Transverse colon (tissue), 4 donors: ENCODE data around the gene TP73. TPM values are rescaled to one million over a fixed set of nuclear protein-coding genes. Genes with fewer than 3 reads are reported as not detected.

Experiments
- DNase-seq: peaks from one replicate; pipeline ENCODE4 v3.0.0-alpha.2; 2019
- H3K27ac ChIP-seq, 4 donors: fragments of 200-600 bp; sonication (generic); 2 replicates each; pipeline ENCODE4 v1.5.1; 2016 to 2018; ENCODE audit warnings: inconsistent platforms in 4 of 4
- H3K27me3 ChIP-seq: fragments of 200-600 bp; sonication (generic); 2 replicates; pipeline ENCODE4 v1.5.1; 2017; ENCODE audit warnings: inconsistent platforms
- H3K36me3 ChIP-seq, 4 donors: fragments of 200-600 bp; sonication (generic); 2 replicates each; pipeline ENCODE4 v1.5.1; 2017 to 2019; ENCODE audit warnings: inconsistent platforms in 4 of 4
- H3K4me1 ChIP-seq, 4 donors: fragments of 200-600 bp; sonication (generic); 2 replicates each; pipeline ENCODE4 v1.5.1; 2017 to 2020; ENCODE audit warnings: inconsistent platforms in 4 of 4
- H3K4me3 ChIP-seq, 4 donors: fragments of 200-600 bp; sonication (generic); 1 replicate in 1 of 4; 2 replicates in 3 of 4; pipeline versions ENCODE4 v1.5.1 to v1.6.1; 2017 to 2019; ENCODE audit warnings: inconsistent platforms in 4 of 4
- H3K9me3 ChIP-seq, 2 donors: fragments of 200-600 bp; sonication (generic); 2 replicates each; pipeline ENCODE4 v1.5.1; 2017 to 2019; ENCODE audit warnings: inconsistent platforms in 2 of 2
- EP300 ChIP-seq: sonication (generic); formaldehyde crosslinking; IDR thresholded peaks from one replicate; pipeline ENCODE4 v1.6.1; 2017; ENCODE audit warnings: antibody characterized with exemption, low read depth
- POLR2A ChIP-seq: fragments of 450-650 bp; IDR thresholded peaks from one replicate; pipeline ENCODE4 v1.6.1; 2016; ENCODE audit warnings: antibody characterized with exemption, mild to moderate bottlenecking, moderate library complexity
- POLR2AphosphoS5 ChIP-seq, 3 donors: sonication (generic); formaldehyde crosslinking; IDR thresholded peaks; one replicate each; pipeline ENCODE4 v1.6.1; 2016; ENCODE audit warnings: antibody characterized with exemption in 3 of 3
- WGBS, 2 donors: methylation state at CpG; one replicate each; pipeline ENCODE4 v1.1.5; 2018; ENCODE audit warnings: low coverage in 1 of 2; 5-methylcytosine and 5-hydroxymethylcytosine counted together
- in situ Hi-C, 4 donors: fragments of 200-750 bp; cut with MboI; loops; one replicate each; pipeline versions ENCODE4 v1.15.0 to v1.15.1; 2017; ENCODE audit warnings: low sequenced_read_pairs in 3 of 4, low pct_ligation_motif_present in 1 of 4, low pct_unique_long_range_greater_than_20kb in 1 of 4
- intact Hi-C: fragments of 100-400 bp; cut with DNase I; formaldehyde crosslinking; loops from one replicate; pipeline ENCODE4 v1.15.1; 2023; ENCODE audit warnings: low total_unique reads
- total RNA-seq, 4 donors: library from RNA; depleted of rRNA; stranded (reverse); fragments of >200 nt; gene quantifications; one replicate each; pipeline ENCODE4 v1.1.0, GENCODE V29; 2016
- TF ChIP-seq, protein P1 (sequence below), 5 experiments: fragments of 200-600 bp in 3 of 5; fragments of 450-650 bp in 2 of 5; sonication (generic) in 3 of 5; IDR thresholded peaks; 1 replicate in 2 of 5; 2 replicates in 3 of 5; pipeline ENCODE4 v1.5.1; 2016 to 2017; ENCODE audit warnings: antibody characterized with exemption in 5 of 5, inconsistent platforms in 3 of 5, mild to moderate bottlenecking in 2 of 5, moderate library complexity in 1 of 5

Gene TP73
- total RNA-seq, 4 donors from 2014 or later = 0.20 to 0.32 TPM; not detected in 2

- peak overlapping the region; percentile 78 to 98 (median 90) for H3K4me3 ChIP-seq
- in situ Hi-C loops (loop anchor here in 1 of 4 donors (10.0 kb wide), 1 partner anchor 141 kb away; no protein-coding TSS in a partner anchor), intact Hi-C loops (loop anchor here (10.0 kb wide), 1 partner anchor 1431 kb away; the partner anchor contains the start of gene FAAP20)
- DNase-seq = peak; percentile 72
- WGBS, 2 donors = 2% methylated on average over 43 of the region's 71 CpGs; no CpG with 5 or more reads in 1 of the 2 donors
- peaks cover 15 to 27% (median 24%) of the 10 kb centered on the region in 4 donors for H3K4me1 ChIP-seq
- H3K9me3 ChIP-seq = no peaks in the 10 kb centered on the region
- H3K27me3 ChIP-seq = no peaks in the 10 kb centered on the region
- H3K36me3 ChIP-seq = peaks cover 0 to 18% (median 8%) of the 10 kb centered on the region in 4 donors
- H3K27ac ChIP-seq = peak overlapping the region; percentile 82 to 94 (median 92)
- no peak for TF ChIP-seq EP300
- TF ChIP-seq, protein P1, sequence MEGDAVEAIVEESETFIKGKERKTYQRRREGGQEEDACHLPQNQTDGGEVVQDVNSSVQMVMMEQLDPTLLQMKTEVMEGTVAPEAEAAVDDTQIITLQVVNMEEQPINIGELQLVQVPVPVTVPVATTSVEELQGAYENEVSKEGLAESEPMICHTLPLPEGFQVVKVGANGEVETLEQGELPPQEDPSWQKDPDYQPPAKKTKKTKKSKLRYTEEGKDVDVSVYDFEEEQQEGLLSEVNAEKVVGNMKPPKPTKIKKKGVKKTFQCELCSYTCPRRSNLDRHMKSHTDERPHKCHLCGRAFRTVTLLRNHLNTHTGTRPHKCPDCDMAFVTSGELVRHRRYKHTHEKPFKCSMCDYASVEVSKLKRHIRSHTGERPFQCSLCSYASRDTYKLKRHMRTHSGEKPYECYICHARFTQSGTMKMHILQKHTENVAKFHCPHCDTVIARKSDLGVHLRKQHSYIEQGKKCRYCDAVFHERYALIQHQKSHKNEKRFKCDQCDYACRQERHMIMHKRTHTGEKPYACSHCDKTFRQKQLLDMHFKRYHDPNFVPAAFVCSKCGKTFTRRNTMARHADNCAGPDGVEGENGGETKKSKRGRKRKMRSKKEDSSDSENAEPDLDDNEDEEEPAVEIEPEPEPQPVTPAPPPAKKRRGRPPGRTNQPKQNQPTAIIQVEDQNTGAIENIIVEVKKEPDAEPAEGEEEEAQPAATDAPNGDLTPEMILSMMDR (IDR thresholded peaks at IDR 0.05) = no peak
- TF ChIP-seq POLR2AphosphoS5 (IDR thresholded peaks at IDR 0.05) = peak; percentile 47 to 72 (median 60)
- TF ChIP-seq POLR2A = peak; percentile 79
These were observed 27.0 kb upstream of the TP73 start for GRCh38 chr1:3625151-3625907.

DNA sequence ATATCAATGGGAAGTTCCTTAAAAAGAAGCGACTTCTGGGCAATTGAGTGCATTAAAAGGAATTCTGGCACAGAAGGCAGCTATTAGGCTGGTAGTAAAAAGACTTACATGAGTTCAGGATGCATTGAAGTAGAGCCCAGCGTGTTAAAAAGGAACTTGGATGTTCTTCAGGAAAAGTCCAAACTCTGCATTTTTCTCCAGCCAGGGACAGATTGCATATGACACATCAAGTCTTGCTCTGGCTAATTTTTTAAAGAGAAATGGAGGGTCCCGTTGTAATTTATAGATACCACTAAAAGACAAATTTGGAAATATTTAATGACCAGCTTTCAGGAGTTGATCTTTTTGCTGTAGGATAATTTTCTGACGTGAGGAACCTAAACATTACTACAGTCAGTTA, 26.3 kb upstream of the TP73 start:
- Histone ChIP-seq H3K36me3 (peaks cover 0 to 18% (median 8%) of the 10 kb centered on the region in 4 donors), H3K4me1 (peaks cover 15 to 27% (median 23%) of the 10 kb centered on the region in 4 donors), H3K27me3 (no peaks in the 10 kb centered on the region), H3K4me3 (peak overlapping the region in 3 of 4 donors; percentile 78 to 98 (median 90)), H3K27ac (peak overlapping the region; percentile 82 to 94 (median 92)), H3K9me3 (no peaks in the 10 kb centered on the region)
- no peak for DNase-seq
- intact Hi-C loops (loop anchor here (10.0 kb wide), 1 partner anchor 1431 kb away; the partner anchor contains the start of gene FAAP20), in situ Hi-C loops (loop anchor here in 1 of 4 donors (10.0 kb wide), 1 partner anchor 141 kb away; no protein-coding TSS in a partner anchor)
- TF ChIP-seq EP300 (no peak), POLR2A (no peak), POLR2AphosphoS5 (IDR thresholded peaks at IDR 0.05) (no peak)
- TF ChIP-seq, protein P1 (IDR thresholded peaks at IDR 0.05) = no peak
- 67 to 82% methylated on average over 4 of the region's 4 CpGs for WGBS, 2 donors

DNA sequence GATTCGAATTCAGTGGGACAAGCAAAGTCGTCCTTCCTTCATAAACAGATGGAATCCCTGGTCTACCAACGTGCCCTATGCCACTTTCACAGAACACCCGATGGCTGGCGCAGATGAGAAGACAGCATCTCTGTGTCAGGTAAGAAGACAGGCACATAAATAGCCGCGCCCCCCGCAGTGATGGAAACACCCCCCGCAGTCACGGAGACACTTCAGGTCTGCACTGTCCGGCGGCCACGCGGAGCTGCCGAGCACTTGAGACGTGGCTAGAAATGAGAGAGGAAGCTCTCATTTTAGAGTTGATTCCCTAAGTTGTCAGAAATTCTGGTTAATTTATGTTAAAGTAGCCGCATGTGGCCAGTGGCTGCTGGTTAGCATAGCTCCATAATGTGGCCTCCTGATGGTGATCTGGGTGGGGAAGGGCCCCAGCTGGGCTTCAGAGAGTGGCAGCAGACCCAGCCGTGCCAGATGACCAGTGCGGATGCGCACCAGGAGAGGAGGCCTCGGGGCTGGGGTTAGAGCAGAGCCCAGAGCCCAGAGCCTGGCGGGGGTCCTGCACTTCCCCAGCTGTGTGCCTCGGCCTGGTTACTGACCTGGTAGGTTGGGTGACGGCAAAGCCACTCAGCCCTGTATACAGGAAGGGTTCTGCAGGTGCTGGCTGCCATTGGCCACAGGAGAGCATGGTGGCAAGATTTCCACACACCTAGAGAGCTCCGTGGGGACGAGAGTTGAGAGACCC, 24.6 kb upstream of the TP73 start:
- intact Hi-C loops = loop anchor here (10.0 kb wide), 1 partner anchor 1433 kb away; the partner anchor contains the start of gene FAAP20
- Histone ChIP-seq H3K27me3 (no peaks in the 10 kb centered on the region), H3K9me3 (no peaks in the 10 kb centered on the region), H3K27ac (no peak overlapping the region), H3K4me3 (no peak overlapping the region), H3K36me3 (peaks cover 0 to 18% (median 8%) of the 10 kb centered on the region in 4 donors), H3K4me1 (peaks cover 15 to 23% (median 23%) of the 10 kb centered on the region in 4 donors)
- TF ChIP-seq, protein P1 (IDR thresholded peaks at IDR 0.05) = no peak
- TF ChIP-seq POLR2A (no peak), EP300 (no peak), POLR2AphosphoS5 (IDR thresholded peaks at IDR 0.05) (no peak)
- in situ Hi-C loops = loop anchor here in 1 of 4 donors (10.0 kb wide), 1 partner anchor 143 kb away; no protein-coding TSS in a partner anchor
- WGBS, 2 donors = 89 to 93% methylated on average over 6 to 26 of the region's 26 CpGs
- no peak for DNase-seq
